HCT116 (cell line): ENCODE results near the gene OR2K2. TPM values are rescaled to one million over a fixed set of nuclear protein-coding genes. Genes with fewer than 3 reads are reported as not detected.

ENCODE experiments used
- ATAC-seq: fragments of 200-7000 bp; cut with Tn5 transposase; 2 replicates; pipeline ENCODE4 v1.9.1; 2020; ENCODE audit warnings: mild to moderate bottlenecking, moderate library complexity
- BruUV-seq: library from RNA; stranded (reverse); fragments of 400-500 nt; replicated peaks from 2 replicates; lab custom pipeline; 2021; lab: Mats Ljungman, UMichigan
- CTCF ChIA-PET: fragments of 300-600 bp; sonication (Branson Sonifier 250); formaldehyde crosslinking; loops from one replicate; lab custom pipeline; 2021; ENCODE audit warnings: antibody characterized with exemption; lab: Charles Lee
- POLR2A ChIA-PET: fragments of 300-600, 350-600 bp; sonication (Branson Sonifier 250); formaldehyde crosslinking; loops from one replicate; lab custom pipeline; 2021; ENCODE audit warnings: antibody characterized with exemption; lab: Charles Lee
- RAD21 ChIA-PET, 2 experiments: fragments of 300-600 bp; sonication (Branson Sonifier 250); formaldehyde crosslinking; loops; one replicate each; lab custom pipeline; 2023; ENCODE audit warnings: low total read pairs in 2 of 2; ENCODE audit not compliant: uncharacterized antibody in 2 of 2, unreplicated experiment in 2 of 2, low non-redundant PET in 1 of 2; lab: Charles Lee
- DNase-seq: peaks from one replicate; pipeline ENCODE4 v3.0.0-alpha.2; 2010; ENCODE audit warnings: low read depth, low spot score
- H2AFZ ChIP-seq: fragments of 200-600 bp; shearing (Covaris generic), sonication (generic); 2 replicates; pipeline ENCODE4 v1.6.1; 2017; ENCODE audit warnings: low read depth, mixed run types, mixed read lengths, antibody characterized with exemption, low read length; ENCODE audit not compliant: poor library complexity, severe bottlenecking
- H3K27ac ChIP-seq: 2 replicates; pipeline ENCODE4 v1.5.1; 2012; ENCODE audit warnings: low read depth, low read length
- H3K27me3 ChIP-seq: fragments of 200-600 bp; sonication (generic); 2 replicates; pipeline ENCODE4 v1.6.1; 2016; ENCODE audit warnings: mixed run types, low read length, mixed read lengths; ENCODE audit not compliant: insufficient read depth
- H3K36me3 ChIP-seq, 2 experiments: fragments of 200-500 bp in 1 of 2; fragments of 200-600 bp in 1 of 2; sonication (Bioruptor generic) in 1 of 2; sonication (generic) in 1 of 2; 2 replicates each; pipeline versions ENCODE4 v1.5.1 to v1.6.1; 2014 to 2016; ENCODE audit warnings: low read length in 2 of 2, inconsistent platforms in 1 of 2, mixed read lengths in 1 of 2, mixed run types in 1 of 2; ENCODE audit not compliant: insufficient read depth in 2 of 2, control insufficient read depth in 1 of 2
- H3K4me1 ChIP-seq, 2 experiments: fragments of 200-600 bp in 1 of 2; sonication (generic) in 1 of 2; 2 replicates each; pipeline versions ENCODE4 v1.5.1 to v1.6.1; 2012 to 2017; ENCODE audit warnings: low read length in 2 of 2, inconsistent platforms in 1 of 2, mild to moderate bottlenecking in 1 of 2, mixed read lengths in 1 of 2, mixed run types in 1 of 2, moderate library complexity in 1 of 2; ENCODE audit not compliant: insufficient read depth in 2 of 2, control insufficient read depth in 1 of 2
- H3K4me2 ChIP-seq: fragments of 200-600 bp; sonication (generic); 2 replicates; pipeline ENCODE4 v1.6.1; 2017; ENCODE audit warnings: mixed run types, low read length, mixed read lengths
- H3K4me3 ChIP-seq, 2 experiments: fragments of 200-600 bp in 1 of 2; sonication (generic) in 1 of 2; replicated peaks in 1 of 2; 2 replicates each; pipeline ENCODE4 v1.5.1; 2011 to 2016; ENCODE audit warnings: low read length in 2 of 2, control low read depth in 1 of 2, low read depth in 1 of 2, mild to moderate bottlenecking in 1 of 2, mixed read lengths in 1 of 2, mixed run types in 1 of 2
- H3K79me2 ChIP-seq: fragments of 200-600 bp; sonication (generic); 2 replicates; pipeline ENCODE4 v1.6.1; 2017; ENCODE audit warnings: mild to moderate bottlenecking, mixed run types, low read length, moderate library complexity, mixed read lengths; ENCODE audit not compliant: insufficient read depth
- H3K9ac ChIP-seq: fragments of 200-600 bp; sonication (generic); 2 replicates; pipeline ENCODE4 v1.6.1; 2016; ENCODE audit warnings: low read length, mixed read lengths
- H3K9me2 ChIP-seq: fragments of 200-600 bp; sonication (generic), shearing (Covaris generic); 2 replicates; pipeline ENCODE4 v1.6.1; 2017; ENCODE audit warnings: mixed run types, mild to moderate bottlenecking, moderate library complexity; ENCODE audit not compliant: insufficient read depth
- H3K9me3 ChIP-seq, 2 experiments: fragments of 200-500 bp in 1 of 2; fragments of 200-600 bp in 1 of 2; sonication (Bioruptor generic) in 1 of 2; sonication (generic) in 1 of 2; 2 replicates each; pipeline ENCODE4 v1.6.1; 2014 to 2017; ENCODE audit warnings: low read length in 2 of 2, mixed read lengths in 2 of 2, inconsistent platforms in 1 of 2, low read depth in 1 of 2, mild to moderate bottlenecking in 1 of 2, mixed run types in 1 of 2, moderate library complexity in 1 of 2; ENCODE audit not compliant: control insufficient read depth in 1 of 2, insufficient read depth in 1 of 2
- H4K20me1 ChIP-seq: fragments of 200-600 bp; sonication (generic), shearing (Covaris generic); 2 replicates; pipeline ENCODE4 v1.6.1; 2017; ENCODE audit warnings: mixed run types, mild to moderate bottlenecking, moderate library complexity; ENCODE audit not compliant: insufficient read depth
- CBX3 ChIP-seq: IDR thresholded peaks from 2 replicates; pipeline ENCODE4 v1.6.1; 2012; ENCODE audit warnings: low read depth
- EGR1 ChIP-seq: IDR thresholded peaks from 2 replicates; pipeline ENCODE4 v1.6.1; 2012; ENCODE audit warnings: low read depth
- POLR2A ChIP-seq: IDR thresholded peaks from 2 replicates; pipeline ENCODE4 v1.7.0; 2011; ENCODE audit warnings: borderline replicate concordance; ENCODE audit not compliant: insufficient read depth, insufficient read length; ENCODE audit errors: extremely low read depth
- POLR2AphosphoS5 ChIP-seq: IDR thresholded peaks from 2 replicates; pipeline ENCODE4 v1.6.1; 2011; ENCODE audit warnings: mild to moderate bottlenecking, low read depth, low read length, moderate library complexity
- RAD21 ChIP-seq: IDR thresholded peaks from 2 replicates; pipeline ENCODE4 v1.6.1; 2012; ENCODE audit warnings: low read depth, mild to moderate bottlenecking
- SIN3A ChIP-seq: IDR thresholded peaks from 2 replicates; pipeline ENCODE4 v1.6.1; 2012; ENCODE audit warnings: low read depth
- SP1 ChIP-seq: IDR thresholded peaks from 2 replicates; pipeline ENCODE4 v1.6.1; 2012; ENCODE audit warnings: low read depth
- YY1 ChIP-seq: IDR thresholded peaks from 2 replicates; pipeline ENCODE4 v1.6.1; 2011; ENCODE audit warnings: low read length, low read depth, moderate library complexity, mild to moderate bottlenecking; ENCODE audit not compliant: insufficient replicate concordance; ENCODE audit errors: extremely low read depth
- ZFX ChIP-seq: fragments of 450-650 bp; IDR thresholded peaks from 2 replicates; pipeline ENCODE4 v1.6.1; 2017
- intact Hi-C: fragments of 100-400 bp; cut with micrococcal nuclease; formaldehyde crosslinking; loops from 2 replicates; pipeline ENCODE4 v1.10.0; 2022
- total RNA-seq: library from RNA; stranded (reverse); gene quantifications from one replicate; pipeline ENCODE4 v1.2.1, GENCODE V29; 2021; ENCODE audit not compliant: unreplicated experiment
- TF ChIP-seq, protein P1 (sequence below): IDR thresholded peaks from 2 replicates; pipeline ENCODE4 v1.6.1; 2011; ENCODE audit warnings: mild to moderate bottlenecking, low read length, moderate library complexity; ENCODE audit not compliant: insufficient replicate concordance; ENCODE audit errors: extremely low read depth
- TF ChIP-seq, protein P2 (sequence below), 3 experiments: fragments of 200-600 bp in 1 of 3; sonication (generic) in 1 of 3; IDR thresholded peaks in 2 of 3; conservative IDR thresholded peaks in 1 of 3; 2 replicates each; pipeline ENCODE4 v1.5.1; 2012 to 2017; ENCODE audit warnings: low read depth in 2 of 3, low read length in 2 of 3, antibody characterized with exemption in 1 of 3, borderline replicate concordance in 1 of 3, control low read depth in 1 of 3, mild to moderate bottlenecking in 1 of 3, mixed read lengths in 1 of 3, mixed run types in 1 of 3, moderate library complexity in 1 of 3; ENCODE audit not compliant: insufficient read depth in 1 of 3

The OR2K2 gene
- total RNA-seq, 1 experiment from 2014 or later: not detected

DNA sequence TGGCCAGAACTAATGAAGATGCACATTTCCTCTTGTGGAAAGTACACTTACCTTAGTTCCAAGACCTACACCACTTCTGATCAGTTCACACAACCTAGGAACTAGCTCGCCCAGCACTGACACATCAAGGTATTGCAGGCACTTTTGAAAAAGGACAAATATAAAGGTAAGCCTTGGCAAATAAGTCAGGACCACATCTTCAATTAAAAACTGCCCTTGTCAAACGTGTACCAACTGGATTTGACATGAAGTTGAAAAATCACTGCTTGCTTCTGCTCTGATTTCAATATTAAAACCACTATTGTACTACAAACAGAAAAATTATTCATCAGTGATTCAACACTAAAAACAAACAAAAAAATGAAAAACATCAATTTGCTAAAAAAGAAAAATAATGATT is 45.0 kb upstream of the OR2K2 start:
- POLR2A ChIA-PET: no interaction called here
- no peaks in the 10 kb centered on the region for H3K9me3 ChIP-seq
- no peaks in the 10 kb centered on the region for H4K20me1 ChIP-seq
- DNase-seq: no peak
- no peak overlapping the region for H3K4me3 ChIP-seq
- H3K27ac ChIP-seq: no peak overlapping the region
- H3K9ac ChIP-seq: no peak overlapping the region
- TF ChIP-seq POLR2A: no peak
- no peak for TF ChIP-seq SIN3A
- TF ChIP-seq SP1: no peak
- no peak for TF ChIP-seq EGR1
- TF ChIP-seq, all 23 proteins: peak for 0
- no peaks in the 10 kb centered on the region for H3K9me2 ChIP-seq
- intact Hi-C loops: no loop called here
- H3K27me3 ChIP-seq: no peaks in the 10 kb centered on the region
- no TSS peak for BruUV-seq
- no peaks in the 10 kb centered on the region for H3K79me2 ChIP-seq
- H3K36me3 ChIP-seq: peaks cover 5 to 52% of the 10 kb centered on the region in 2 experiments
- H3K4me2 ChIP-seq: no peak overlapping the region
- RAD21 ChIA-PET: no interaction called here
- no peak for ATAC-seq
- H2AFZ ChIP-seq: no peak overlapping the region
- H3K4me1 ChIP-seq: no peaks in the 10 kb centered on the region
- CTCF ChIA-PET: no interaction called here

DNA sequence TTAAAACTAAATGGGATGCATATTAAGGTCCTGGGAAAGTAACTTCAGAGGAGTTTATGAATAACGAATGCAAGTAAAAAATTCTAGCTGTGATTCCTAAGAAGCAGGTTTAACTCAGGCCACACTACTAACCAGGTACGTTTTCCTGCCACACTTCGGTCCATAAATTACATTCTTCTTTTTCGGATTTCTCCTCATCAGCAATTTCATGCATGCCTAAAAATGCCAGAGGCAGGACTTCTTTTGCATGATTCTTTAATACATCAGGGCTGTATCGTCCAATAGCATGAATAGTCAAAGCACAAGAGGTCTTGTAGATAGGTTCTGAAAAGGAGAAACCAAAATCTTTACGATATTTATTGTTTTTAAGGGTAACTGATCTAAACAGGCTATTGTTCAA is 42.3 kb upstream of the OR2K2 start:
- Histone ChIP-seq H4K20me1 (no peaks in the 10 kb centered on the region), H3K9ac (no peak overlapping the region), H3K36me3 (peaks cover 15 to 55% of the 10 kb centered on the region in 2 experiments), H3K4me2 (no peak overlapping the region), H3K27ac (no peak overlapping the region), H3K27me3 (no peaks in the 10 kb centered on the region), H3K4me1 (no peaks in the 10 kb centered on the region), H3K9me2 (no peaks in the 10 kb centered on the region), H3K4me3 (no peak overlapping the region), H3K79me2 (no peaks in the 10 kb centered on the region), H2AFZ (no peak overlapping the region), H3K9me3 (no peaks in the 10 kb centered on the region)
- ATAC-seq (no peak), DNase-seq (no peak)
- ChIA-PET POLR2A (no interaction called here), RAD21 (no interaction called here), CTCF (no interaction called here)
- TF ChIP-seq POLR2AphosphoS5: no peak
- no peak for TF ChIP-seq ZFX
- TF ChIP-seq YY1: no peak
- TF ChIP-seq, protein P1, sequence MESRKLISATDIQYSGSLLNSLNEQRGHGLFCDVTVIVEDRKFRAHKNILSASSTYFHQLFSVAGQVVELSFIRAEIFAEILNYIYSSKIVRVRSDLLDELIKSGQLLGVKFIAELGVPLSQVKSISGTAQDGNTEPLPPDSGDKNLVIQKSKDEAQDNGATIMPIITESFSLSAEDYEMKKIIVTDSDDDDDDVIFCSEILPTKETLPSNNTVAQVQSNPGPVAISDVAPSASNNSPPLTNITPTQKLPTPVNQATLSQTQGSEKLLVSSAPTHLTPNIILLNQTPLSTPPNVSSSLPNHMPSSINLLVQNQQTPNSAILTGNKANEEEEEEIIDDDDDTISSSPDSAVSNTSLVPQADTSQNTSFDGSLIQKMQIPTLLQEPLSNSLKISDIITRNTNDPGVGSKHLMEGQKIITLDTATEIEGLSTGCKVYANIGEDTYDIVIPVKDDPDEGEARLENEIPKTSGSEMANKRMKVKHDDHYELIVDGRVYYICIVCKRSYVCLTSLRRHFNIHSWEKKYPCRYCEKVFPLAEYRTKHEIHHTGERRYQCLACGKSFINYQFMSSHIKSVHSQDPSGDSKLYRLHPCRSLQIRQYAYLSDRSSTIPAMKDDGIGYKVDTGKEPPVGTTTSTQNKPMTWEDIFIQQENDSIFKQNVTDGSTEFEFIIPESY: no peak
- no peak for TF ChIP-seq POLR2A
- TF ChIP-seq, protein P2, sequence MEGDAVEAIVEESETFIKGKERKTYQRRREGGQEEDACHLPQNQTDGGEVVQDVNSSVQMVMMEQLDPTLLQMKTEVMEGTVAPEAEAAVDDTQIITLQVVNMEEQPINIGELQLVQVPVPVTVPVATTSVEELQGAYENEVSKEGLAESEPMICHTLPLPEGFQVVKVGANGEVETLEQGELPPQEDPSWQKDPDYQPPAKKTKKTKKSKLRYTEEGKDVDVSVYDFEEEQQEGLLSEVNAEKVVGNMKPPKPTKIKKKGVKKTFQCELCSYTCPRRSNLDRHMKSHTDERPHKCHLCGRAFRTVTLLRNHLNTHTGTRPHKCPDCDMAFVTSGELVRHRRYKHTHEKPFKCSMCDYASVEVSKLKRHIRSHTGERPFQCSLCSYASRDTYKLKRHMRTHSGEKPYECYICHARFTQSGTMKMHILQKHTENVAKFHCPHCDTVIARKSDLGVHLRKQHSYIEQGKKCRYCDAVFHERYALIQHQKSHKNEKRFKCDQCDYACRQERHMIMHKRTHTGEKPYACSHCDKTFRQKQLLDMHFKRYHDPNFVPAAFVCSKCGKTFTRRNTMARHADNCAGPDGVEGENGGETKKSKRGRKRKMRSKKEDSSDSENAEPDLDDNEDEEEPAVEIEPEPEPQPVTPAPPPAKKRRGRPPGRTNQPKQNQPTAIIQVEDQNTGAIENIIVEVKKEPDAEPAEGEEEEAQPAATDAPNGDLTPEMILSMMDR (IDR thresholded peaks at IDR 0.05 in 2 of 3, conservative IDR thresholded peaks at IDR 0.05 in 1 of 3; ENCODE audit: borderline replicate concordance in 1 of 3, insufficient read depth in 1 of 3, low read depth in 2 of 3, low read length in 2 of 3): no peak
- TF ChIP-seq RAD21: no peak
- TF ChIP-seq CBX3: no peak
- BruUV-seq: no TSS peak
- intact Hi-C loops: no loop called here
